Hematopoietic multipotent progenitor cell treated with erythropoietin and hydrocortisone succinate and interleukin-3 and kit ligand, for 4 days (in vitro differentiated cells): ENCODE measurements around the gene ZNF213.

ENCODE experiments used
- DNase-seq: peaks from one replicate; pipeline ENCODE4 v3.0.0-alpha.2; 2015

Gene ZNF213

DNA sequence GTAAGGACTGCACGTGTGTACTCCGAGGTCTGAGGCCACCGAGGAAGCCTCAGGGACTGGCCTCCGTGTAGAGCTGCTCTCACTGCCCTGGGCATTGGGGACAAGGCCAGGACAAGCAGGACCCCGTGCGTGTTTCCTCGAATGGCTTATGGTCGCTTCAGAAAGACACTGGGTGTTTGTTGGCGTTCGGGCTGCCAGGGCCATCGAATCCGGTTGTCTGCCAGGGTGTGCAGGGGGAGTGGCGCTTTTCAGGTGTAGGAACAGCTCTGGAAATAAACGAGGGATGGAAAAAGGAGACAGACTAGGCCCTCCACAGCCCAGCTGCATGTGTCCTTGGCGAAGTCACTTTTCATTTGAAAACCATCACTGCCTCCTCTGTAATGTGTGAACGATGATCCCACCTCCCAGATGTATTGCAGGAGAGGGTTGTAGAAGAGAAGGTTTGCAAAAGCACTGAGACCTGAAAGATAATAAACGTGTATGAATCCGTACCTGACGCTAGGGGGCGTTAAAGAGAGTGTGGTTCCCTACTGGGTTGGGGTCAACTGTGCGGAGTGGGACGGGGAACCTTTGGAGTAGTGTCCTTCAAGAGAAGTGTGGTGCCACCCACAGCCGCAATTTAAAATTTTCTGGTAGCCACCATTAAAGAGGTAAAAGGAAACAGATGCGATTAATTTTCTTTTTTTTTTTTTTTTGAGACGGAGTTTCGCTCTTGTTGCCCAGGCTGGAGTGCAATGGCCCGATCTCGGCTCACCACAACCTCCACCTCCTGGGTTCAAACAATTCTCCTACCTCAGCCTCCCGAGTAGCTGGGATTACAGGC lies 33.6 kb upstream of the ZNF213 start:
- peak; percentile 90 for DNase-seq

GRCh38 chr16:3101841-3102470 lies 32.9 kb upstream of the ZNF213 start:
- peak; percentile 78 for DNase-seq

DNA sequence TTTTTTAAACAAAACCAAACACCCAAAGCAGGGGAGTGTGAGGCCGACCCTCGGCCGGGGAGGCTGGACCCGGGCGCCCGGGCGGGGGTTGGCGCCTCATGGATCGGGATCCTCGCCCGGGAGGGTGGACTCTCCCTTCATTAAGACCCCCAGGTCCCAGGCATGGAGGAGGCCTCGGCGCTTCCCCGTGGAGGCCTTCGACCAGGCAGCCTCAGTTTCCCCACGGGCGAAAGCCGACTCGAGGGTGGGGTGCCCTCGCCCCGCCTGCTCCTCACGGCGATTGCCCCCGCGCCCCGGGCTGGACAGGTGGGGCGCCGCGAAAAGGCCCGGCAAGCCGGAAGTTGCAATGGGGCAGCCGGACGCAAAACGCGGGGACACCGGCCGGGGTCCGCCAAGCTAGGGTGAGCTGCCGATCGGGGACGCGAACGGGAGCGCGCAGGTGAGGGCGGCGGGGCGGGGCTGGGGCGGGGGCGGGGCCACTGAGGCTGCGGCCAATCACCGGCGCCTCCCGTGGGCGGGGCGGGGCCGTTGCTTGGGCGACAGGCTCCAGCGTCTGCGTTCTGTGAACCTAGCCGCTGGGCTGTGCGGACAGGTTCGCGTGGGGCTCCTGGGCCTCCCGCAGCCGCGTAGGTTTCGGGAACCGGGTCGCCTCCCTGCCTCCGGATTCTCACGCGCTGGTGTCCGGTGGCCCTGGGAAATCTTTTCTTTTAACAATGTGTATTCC lies 28.5 kb upstream of the ZNF213 start:
- peak; percentile 97 for DNase-seq

DNA sequence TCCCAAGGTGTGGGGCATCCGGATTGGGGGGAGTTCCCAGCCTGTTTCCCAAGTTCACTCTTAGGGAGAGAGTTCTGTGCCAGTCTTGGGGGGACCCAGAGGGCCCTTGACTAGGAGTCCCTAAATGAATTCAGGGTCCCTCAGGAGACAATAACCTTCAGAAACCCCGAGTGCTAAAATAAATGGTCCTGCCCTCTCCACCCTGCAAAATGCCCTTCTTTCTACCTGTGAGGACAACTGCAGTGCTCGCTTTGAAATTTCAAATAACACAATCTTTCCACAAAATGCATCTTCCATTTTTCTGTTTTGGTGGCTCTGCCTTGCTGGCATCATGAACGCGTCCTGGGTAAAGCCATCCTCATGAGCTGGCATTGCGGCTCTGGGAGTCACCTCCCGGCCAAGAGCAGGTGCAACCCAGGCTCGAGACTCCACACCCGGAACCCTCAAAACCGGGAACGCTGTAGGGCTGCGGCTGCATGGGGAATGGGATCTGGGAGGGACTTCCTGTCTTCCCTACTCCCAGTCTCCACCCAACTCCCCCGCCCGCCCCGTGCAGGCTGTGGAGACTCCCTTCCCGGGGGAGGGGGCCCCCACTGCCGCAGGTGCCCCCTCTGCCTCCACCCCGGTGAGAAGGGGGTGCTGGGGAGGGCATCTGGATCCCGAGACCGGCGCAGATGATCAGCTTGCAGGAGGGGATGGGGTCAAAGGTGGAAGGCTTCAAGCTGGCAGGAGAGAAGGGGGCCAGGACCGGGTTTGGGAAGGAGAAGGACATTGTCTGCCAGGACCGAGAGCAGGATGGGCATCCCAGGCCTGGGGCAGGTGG lies 22.6 kb upstream of the ZNF213 start, which contains the start of gene ZNF205:
TSS of gene ZNF205 (plus strand) at position 529 of the 823 bp plus-strand sequence. CDS start 845 bp downstream, outside the sequence.
- DNase-seq: no peak

DNA sequence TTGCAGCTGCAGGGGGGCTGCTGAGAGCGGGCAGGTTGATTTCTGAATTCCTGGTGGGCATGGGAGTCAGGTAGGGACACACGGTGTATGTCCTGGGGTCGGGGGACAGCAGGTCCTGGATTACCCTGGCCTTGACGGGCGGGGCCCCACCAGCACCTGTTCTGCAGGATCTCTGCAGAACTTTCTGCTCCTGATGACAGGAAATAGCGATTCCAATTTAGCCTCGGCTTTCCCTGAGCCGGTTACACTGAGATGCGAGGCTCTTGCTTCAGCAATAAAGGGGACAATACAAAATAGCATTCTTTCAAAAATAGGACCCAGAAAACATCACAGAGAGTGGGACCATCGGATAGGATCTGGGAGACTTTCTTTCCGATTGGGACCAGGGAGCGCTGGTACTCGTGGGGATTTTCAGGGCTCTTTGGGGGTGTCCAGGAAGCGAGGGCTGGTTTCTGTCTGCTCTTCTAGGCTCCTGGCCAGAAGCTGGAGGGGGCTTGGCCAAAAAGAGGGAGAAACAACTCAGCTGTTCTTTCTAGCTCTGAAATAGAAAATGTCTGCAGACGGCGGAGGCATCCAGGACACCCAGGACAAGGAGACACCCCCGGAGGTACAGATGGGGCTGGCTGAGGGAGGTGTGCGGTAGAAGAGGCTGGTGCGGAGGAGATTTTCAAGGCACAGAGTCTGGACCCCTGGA lies 21.8 kb upstream of the ZNF213 start:
- DNase-seq: no peak

GRCh38 chr16:3113765-3114479 lies 20.9 kb upstream of the ZNF213 start:
- no peak for DNase-seq

DNA sequence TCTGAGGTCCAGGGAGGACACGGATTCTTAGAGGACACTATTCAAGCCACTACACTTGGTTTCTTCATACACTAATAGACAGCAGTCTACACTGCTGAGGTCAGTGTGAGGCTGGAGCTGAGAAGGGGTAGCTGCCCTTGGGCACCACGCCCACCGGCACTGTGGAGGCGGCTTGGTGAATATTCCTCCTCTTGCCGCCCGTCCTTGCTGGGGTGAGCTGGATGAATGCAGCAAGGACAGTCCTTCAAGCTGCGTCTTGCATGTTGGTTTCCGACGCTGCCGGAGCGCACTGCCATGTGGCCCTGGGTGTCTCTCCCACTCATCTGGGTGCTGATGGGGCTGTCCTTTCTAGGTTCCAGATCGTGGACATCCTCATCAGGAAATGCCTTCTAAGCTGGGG lies 19.8 kb upstream of the ZNF213 start:
- DNase-seq: no peak

- no peak for DNase-seq
Observed at GRCh38 chr16:3115561-3115960, 19.3 kb upstream of the ZNF213 start.

DNA sequence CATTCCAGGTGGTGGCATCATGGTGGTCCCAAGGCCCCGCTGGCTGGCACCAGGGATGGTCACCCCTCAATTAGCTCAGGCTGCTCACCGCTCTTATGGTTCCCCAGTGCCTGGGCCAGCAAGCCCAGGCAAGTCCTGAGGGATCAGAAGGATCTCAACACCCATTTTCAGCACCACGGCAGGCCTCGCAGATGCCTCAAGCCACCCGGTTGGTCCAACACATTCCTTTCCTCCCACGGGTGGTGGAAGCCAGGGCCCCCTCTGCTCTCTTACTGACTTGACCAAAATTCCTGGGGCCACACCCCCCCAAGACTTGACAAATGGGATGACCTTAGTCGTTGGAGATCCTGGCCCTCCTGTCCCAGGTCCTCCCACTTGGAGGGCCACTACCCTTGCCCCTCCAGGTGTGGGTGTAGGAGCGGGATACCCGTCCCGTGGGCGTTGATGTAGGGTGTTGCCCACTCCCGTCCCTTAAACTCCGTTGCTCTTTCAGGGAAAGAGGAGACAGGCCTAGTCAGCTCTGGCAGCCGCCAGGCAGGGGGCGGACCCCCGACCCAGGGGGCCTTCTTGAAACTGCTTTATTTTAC lies 16.5 kb upstream of the ZNF213 start:
- DNase-seq: no peak

GRCh38 chr16:3118846-3119245 lies 16.0 kb upstream of the ZNF213 start:
- no peak for DNase-seq

DNA sequence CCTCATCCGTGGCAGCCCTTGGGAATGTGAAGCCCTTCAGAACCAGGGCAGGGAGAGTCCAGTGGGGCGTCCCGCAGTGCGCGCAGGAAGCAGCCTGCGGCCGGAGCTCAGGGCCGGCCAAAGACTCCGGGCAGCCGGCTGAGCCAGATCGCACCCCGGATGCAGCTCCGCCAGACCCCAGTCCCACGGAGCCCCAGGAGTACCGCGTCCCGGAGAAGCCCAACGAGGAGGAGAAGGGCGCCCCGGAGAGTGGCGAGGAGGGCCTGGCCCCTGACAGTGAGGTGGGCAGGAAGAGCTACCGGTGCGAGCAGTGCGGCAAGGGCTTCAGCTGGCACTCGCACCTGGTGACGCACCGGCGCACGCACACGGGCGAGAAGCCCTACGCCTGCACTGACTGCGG lies 15.5 kb upstream of the ZNF213 start:
- DNase-seq: no peak

DNA sequence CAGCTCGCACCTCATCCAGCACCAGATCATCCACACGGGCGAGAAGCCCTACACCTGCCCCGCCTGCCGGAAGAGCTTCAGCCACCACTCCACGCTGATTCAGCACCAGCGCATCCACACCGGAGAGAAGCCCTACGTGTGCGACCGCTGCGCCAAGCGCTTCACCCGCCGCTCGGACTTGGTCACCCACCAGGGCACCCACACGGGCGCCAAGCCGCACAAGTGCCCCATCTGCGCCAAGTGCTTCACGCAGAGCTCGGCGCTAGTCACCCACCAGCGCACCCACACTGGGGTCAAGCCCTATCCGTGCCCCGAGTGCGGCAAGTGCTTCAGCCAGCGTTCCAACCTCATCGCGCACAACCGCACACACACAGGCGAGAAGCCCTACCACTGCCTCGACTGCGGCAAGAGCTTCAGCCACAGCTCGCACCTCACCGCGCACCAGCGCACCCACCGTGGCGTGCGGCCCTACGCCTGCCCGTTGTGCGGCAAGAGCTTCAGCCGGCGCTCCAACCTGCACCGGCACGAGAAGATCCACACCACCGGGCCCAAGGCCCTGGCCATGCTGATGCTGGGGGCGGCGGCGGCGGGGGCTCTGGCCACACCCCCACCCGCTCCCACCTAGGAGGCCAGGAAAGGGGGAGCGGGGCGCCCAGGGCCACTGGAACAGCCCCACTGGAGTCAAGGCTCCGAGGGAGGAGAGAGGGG lies 15.0 kb upstream of the ZNF213 start:
- DNase-seq: no peak

GRCh38 chr16:3120435-3120834 lies 14.4 kb upstream of the ZNF213 start:
- DNase-seq: no peak

DNA sequence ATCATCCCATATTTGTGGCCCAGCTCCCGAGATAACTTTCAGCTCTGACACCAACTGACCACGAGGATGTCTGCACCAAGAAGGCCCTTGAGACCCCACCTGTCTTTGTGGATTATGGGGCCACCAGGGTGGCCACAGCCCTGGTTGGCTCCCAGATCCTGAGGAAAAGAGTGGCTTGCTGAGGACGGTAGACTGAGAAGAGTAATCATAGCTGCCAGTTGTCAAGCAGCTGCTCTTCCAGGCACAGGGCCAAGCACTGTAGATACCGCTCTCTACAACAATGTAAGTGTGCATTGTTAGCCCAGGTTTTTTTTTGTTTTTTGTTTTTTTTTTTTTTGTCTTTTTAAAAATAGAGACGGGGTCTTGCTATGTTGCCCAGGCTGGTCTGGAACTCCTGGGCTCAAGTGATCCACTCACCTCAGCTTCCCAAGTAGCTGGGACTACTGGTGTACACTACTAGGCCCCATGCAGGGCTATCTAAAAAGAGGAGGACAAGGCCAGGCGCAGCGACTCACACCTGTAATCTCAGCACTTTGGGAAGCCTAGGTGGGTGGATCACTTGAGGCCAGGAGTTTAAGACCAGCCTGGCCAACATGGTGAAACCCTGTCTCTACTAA lies 12.9 kb upstream of the ZNF213 start:
- peak; percentile 65 for DNase-seq

- no peak for DNase-seq
Observed at GRCh38 chr16:3122926-3123570, 11.8 kb upstream of the ZNF213 start.

GRCh38 chr16:3123986-3124886 lies 10.6 kb upstream of the ZNF213 start:
- DNase-seq: peak; percentile 99

DNA sequence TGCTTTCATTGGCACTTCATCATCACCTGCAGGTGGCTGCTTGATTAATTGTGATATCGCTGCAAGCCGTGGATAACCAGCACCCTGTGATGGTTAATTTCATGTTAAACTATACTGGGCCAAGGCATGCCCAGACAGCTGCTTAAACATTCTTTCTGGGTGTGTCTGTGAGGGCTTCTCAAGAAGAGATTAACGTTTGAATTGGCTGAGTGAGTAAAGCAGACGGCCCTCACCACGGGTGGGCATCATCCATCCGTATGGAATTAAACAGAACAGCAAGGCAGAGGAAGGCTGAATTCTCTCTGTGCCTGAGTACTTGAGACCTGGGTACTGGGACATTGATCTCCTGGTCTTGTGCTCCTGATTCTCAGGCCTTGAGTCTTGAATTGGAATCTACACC lies 7.1 kb upstream of the ZNF213 start:
- no peak for DNase-seq
